Mesothelial cell of epicardium (in vitro differentiated cells): ENCODE results near the gene TTI1. TPM values are rescaled to one million over a fixed set of nuclear protein-coding genes. Genes with fewer than 3 reads are reported as not detected.
A peak's percentile ranks its signal among the peaks of the same experiment; 100 is the strongest.

Experiments used
- DNase-seq, 2 experiments: peaks; one replicate each; pipeline ENCODE4 v3.0.0; 2021; ENCODE audit warnings: low spot score in 2 of 2; ENCODE audit not compliant: unreplicated experiment in 2 of 2
- H3K27ac Mint-ChIP-seq: 2 replicates; pipeline ENCODE4 v1.8.0; 2021; ENCODE audit warnings: mixed read lengths
- H3K27me3 Mint-ChIP-seq: 2 replicates; pipeline ENCODE4 v1.8.0; 2021; ENCODE audit warnings: low read depth, mixed read lengths
- H3K36me3 Mint-ChIP-seq: 2 replicates; pipeline ENCODE4 v1.8.0; 2021; ENCODE audit warnings: mixed read lengths
- H3K4me1 Mint-ChIP-seq: 2 replicates; pipeline ENCODE4 v1.8.0; 2021; ENCODE audit warnings: mixed read lengths
- H3K4me3 Mint-ChIP-seq: 2 replicates; pipeline ENCODE4 v1.8.0; 2021; ENCODE audit warnings: mild to moderate bottlenecking, moderate library complexity, mixed read lengths
- H3K9me3 Mint-ChIP-seq: 2 replicates; pipeline ENCODE4 v1.8.0; 2021; ENCODE audit warnings: mixed read lengths
- CTCF ChIP-seq: fragments of 200-600 bp; sonication (generic); IDR thresholded peaks from one replicate; pipeline ENCODE4 v1.5.0; 2021; ENCODE audit warnings: antibody characterized with exemption; ENCODE audit not compliant: unreplicated experiment
- total RNA-seq: library from RNA; stranded (reverse); gene quantifications from 3 replicates; pipeline ENCODE4 v1.2.1, GENCODE V29; 2021

TTI1 gene
- total RNA-seq, 1 donor from 2014 or later, result 33.2 TPM

GRCh38 chr20:37941992-37942391, 91.3 kb downstream of the TTI1 start:
- no peak for DNase-seq
- no peaks in the 10 kb centered on the region for H3K4me1 Mint-ChIP-seq
- no peak for TF ChIP-seq CTCF

GRCh38 chr20:37941332-37941731, 91.9 kb downstream of the TTI1 start:
- no peak for TF ChIP-seq CTCF
- H3K9me3 Mint-ChIP-seq, result no peaks in the 10 kb centered on the region
- H3K36me3 Mint-ChIP-seq, result peaks cover 3% of the 10 kb centered on the region

More at GRCh38 chr20:37941992-37942391, 91.3 kb downstream of the TTI1 start:
- no peak overlapping the region for H3K4me3 Mint-ChIP-seq
- no peaks in the 10 kb centered on the region for H3K9me3 Mint-ChIP-seq
- H3K27ac Mint-ChIP-seq, result no peak overlapping the region
- H3K27me3 Mint-ChIP-seq, result peaks cover 4% of the 10 kb centered on the region
- peaks cover 3% of the 10 kb centered on the region for H3K36me3 Mint-ChIP-seq

GRCh38 chr20:37940858-37941257, 92.4 kb downstream of the TTI1 start:
- Mint-ChIP-seq H3K27me3 (no peaks in the 10 kb centered on the region), H3K27ac (no peak overlapping the region), H3K4me3 (no peak overlapping the region), H3K9me3 (no peaks in the 10 kb centered on the region), H3K4me1 (no peaks in the 10 kb centered on the region), H3K36me3 (peaks cover 3% of the 10 kb centered on the region)
- TF ChIP-seq CTCF, result no peak
- DNase-seq, result peak in 1 of 2 experiments; percentile 16

More at GRCh38 chr20:37941332-37941731, 91.9 kb downstream of the TTI1 start:
- Mint-ChIP-seq H3K4me3 (no peak overlapping the region), H3K27ac (no peak overlapping the region), H3K27me3 (no peaks in the 10 kb centered on the region), H3K4me1 (no peaks in the 10 kb centered on the region)
- DNase-seq, result peak in 1 of 2 experiments; percentile 24

GRCh38 chr20:37939701-37940560, 93.3 kb downstream of the TTI1 start:
- Mint-ChIP-seq H3K4me1 (peaks cover 5% of the 10 kb centered on the region), H3K27ac (no peak overlapping the region), H3K27me3 (no peaks in the 10 kb centered on the region), H3K9me3 (no peaks in the 10 kb centered on the region), H3K4me3 (no peak overlapping the region), H3K36me3 (peaks cover 3% of the 10 kb centered on the region)
- TF ChIP-seq CTCF, result no peak
- DNase-seq, result peak in 1 of 2 experiments; percentile 30

- Mint-ChIP-seq H3K4me3 (no peak overlapping the region), H3K4me1 (peaks cover 5% of the 10 kb centered on the region), H3K9me3 (no peaks in the 10 kb centered on the region), H3K36me3 (peaks cover 3% of the 10 kb centered on the region), H3K27ac (no peak overlapping the region), H3K27me3 (no peaks in the 10 kb centered on the region)
- DNase-seq, result peak in 1 of 2 experiments; percentile 25
- no peak for TF ChIP-seq CTCF
Measured at GRCh38 chr20:37938954-37939353, 94.3 kb downstream of the TTI1 start.
